Stimulated activated naive B cell treated with anti-CD40 and anti-IgM and Interleukin-4, amounts not matched to agents 10 μg/mL and 1 μg/mL and 100 μg/mL, for 72 hours (primary cell): ENCODE measurements around the gene CMTM7.
"Not testable (repeated sequence)": the region's sequence is repeated elsewhere in the genome, so short reads cannot be mapped to it uniquely, and the experiment has no call there.

ENCODE experiments used
- ATAC-seq, 2 donors: fragments of 150-1000 bp; cut with Tn5 transposase; replicated peaks; 2 replicates each; pipeline ENCODE4 v1.10.0; 2021; ENCODE audit warnings: moderate library complexity in 1 of 2
- DNase-seq: peaks from one replicate; pipeline ENCODE4 v3.0.0; 2021
- H3K27ac Mint-ChIP-seq: one replicate; pipeline ENCODE4 v1.8.0; 2022; ENCODE audit warnings: mild to moderate bottlenecking, mixed read lengths
- H3K27me3 Mint-ChIP-seq, 2 donors: one replicate each; pipeline ENCODE4 v1.8.0; 2022; ENCODE audit warnings: mixed read lengths in 2 of 2
- H3K36me3 Mint-ChIP-seq, 2 donors: one replicate each; pipeline ENCODE4 v1.8.0; 2022; ENCODE audit warnings: mixed read lengths in 2 of 2, mild to moderate bottlenecking in 1 of 2
- H3K4me1 Mint-ChIP-seq, 2 donors: one replicate each; pipeline ENCODE4 v1.8.0; 2022; ENCODE audit warnings: mixed read lengths in 2 of 2, mild to moderate bottlenecking in 1 of 2
- H3K4me3 Mint-ChIP-seq, 2 donors: one replicate each; pipeline ENCODE4 v1.8.0; 2022; ENCODE audit warnings: mild to moderate bottlenecking in 2 of 2, mixed read lengths in 2 of 2, moderate library complexity in 1 of 2
- H3K9me3 Mint-ChIP-seq, 2 donors: one replicate each; pipeline ENCODE4 v1.8.0; 2022; ENCODE audit warnings: mixed read lengths in 2 of 2, mild to moderate bottlenecking in 1 of 2

The CMTM7 gene

GRCh38 chr3:32460031-32460749 is 68.5 kb downstream of the CMTM7 start:
- no peaks in the 10 kb centered on the region for H3K27me3 Mint-ChIP-seq
- H3K27ac Mint-ChIP-seq: peak overlapping the region; percentile 84
- peaks cover 2 to 4% of the 10 kb centered on the region in 2 donors for H3K9me3 Mint-ChIP-seq
- peak; percentile 55 for DNase-seq
- H3K36me3 Mint-ChIP-seq: peaks cover 23 to 24% of the 10 kb centered on the region in 2 donors
- H3K4me1 Mint-ChIP-seq: peaks cover 39 to 56% of the 10 kb centered on the region in 2 donors
- peak; percentile 64 to 75 for ATAC-seq
- H3K4me3 Mint-ChIP-seq: peak overlapping the region; percentile 46 to 47

- H3K9me3 Mint-ChIP-seq, DNase-seq, H3K27me3 Mint-ChIP-seq, ATAC-seq: not testable (repeated sequence)
- Mint-ChIP-seq H3K4me3 (peak overlapping the region in 1 of 2 donors; percentile 45), H3K27ac (peak overlapping the region; percentile 84), H3K36me3 (peaks cover 26% of the 10 kb centered on the region in 2 donors), H3K4me1 (peaks cover 37 to 56% of the 10 kb centered on the region in 2 donors)
These were observed 69.3 kb downstream of the CMTM7 start for GRCh38 chr3:32460817-32461496.

GRCh38 chr3:32462191-32462986 is 70.7 kb downstream of the CMTM7 start:
- not testable (repeated sequence) for H3K27ac Mint-ChIP-seq, H3K4me3 Mint-ChIP-seq, ATAC-seq, H3K27me3 Mint-ChIP-seq, DNase-seq, H3K9me3 Mint-ChIP-seq
- Mint-ChIP-seq H3K4me1 (peaks cover 34 to 54% of the 10 kb centered on the region in 2 donors), H3K36me3 (peaks cover 28% of the 10 kb centered on the region in 2 donors)

GRCh38 chr3:32463415-32463814 is 71.8 kb downstream of the CMTM7 start:
- not testable (repeated sequence) for H3K27ac Mint-ChIP-seq, ATAC-seq, DNase-seq, H3K4me3 Mint-ChIP-seq, H3K9me3 Mint-ChIP-seq, H3K27me3 Mint-ChIP-seq
- Mint-ChIP-seq H3K36me3 (peaks cover 22 to 25% of the 10 kb centered on the region in 2 donors), H3K4me1 (peaks cover 30 to 55% of the 10 kb centered on the region in 2 donors)

- Mint-ChIP-seq H3K36me3 (peaks cover 34 to 37% of the 10 kb centered on the region in 2 donors), H3K4me1 (peaks cover 41 to 61% of the 10 kb centered on the region in 2 donors)
- not testable (repeated sequence) for H3K27ac Mint-ChIP-seq, ATAC-seq, DNase-seq, H3K9me3 Mint-ChIP-seq, H3K27me3 Mint-ChIP-seq, H3K4me3 Mint-ChIP-seq
These were observed 73.1 kb downstream of the CMTM7 start for GRCh38 chr3:32464726-32465125.

- not testable (repeated sequence) for ATAC-seq, DNase-seq, H3K27me3 Mint-ChIP-seq, H3K9me3 Mint-ChIP-seq
- Mint-ChIP-seq H3K4me3 (peak overlapping the region; percentile 12 to 26), H3K36me3 (peaks cover 49% of the 10 kb centered on the region in 2 donors), H3K4me1 (peaks cover 43 to 68% of the 10 kb centered on the region in 2 donors), H3K27ac (peak overlapping the region; percentile 56)
These were observed 75.2 kb downstream of the CMTM7 start for GRCh38 chr3:32466808-32467207.

- ATAC-seq (peak; percentile 71 to 73), DNase-seq (peak; percentile 66)
- peak overlapping the region; percentile 49 for H3K27ac Mint-ChIP-seq
- peaks cover 45 to 71% of the 10 kb centered on the region in 2 donors for H3K4me1 Mint-ChIP-seq
- peaks cover 52% of the 10 kb centered on the region in 2 donors for H3K36me3 Mint-ChIP-seq
- no peaks in the 10 kb centered on the region for H3K27me3 Mint-ChIP-seq
- no peaks in the 10 kb centered on the region for H3K9me3 Mint-ChIP-seq
- peak overlapping the region; percentile 42 to 73 for H3K4me3 Mint-ChIP-seq
These were observed 75.8 kb downstream of the CMTM7 start for GRCh38 chr3:32467333-32468070.

- no peaks in the 10 kb centered on the region for H3K9me3 Mint-ChIP-seq
- ATAC-seq (peak; percentile 29 to 33), DNase-seq (no peak)
- peaks cover 67 to 69% of the 10 kb centered on the region in 2 donors for H3K36me3 Mint-ChIP-seq
- H3K4me3 Mint-ChIP-seq: peak overlapping the region in 1 of 2 donors; percentile 42
- H3K4me1 Mint-ChIP-seq: peaks cover 54 to 86% of the 10 kb centered on the region in 2 donors
- no peaks in the 10 kb centered on the region for H3K27me3 Mint-ChIP-seq
- peak overlapping the region; percentile 62 for H3K27ac Mint-ChIP-seq
These were observed 77.7 kb downstream of the CMTM7 start for GRCh38 chr3:32469151-32469874.

GRCh38 chr3:32470362-32470761 is 78.7 kb downstream of the CMTM7 start:
- Mint-ChIP-seq H3K27me3 (no peaks in the 10 kb centered on the region), H3K9me3 (no peaks in the 10 kb centered on the region), H3K4me1 (peaks cover 52 to 85% of the 10 kb centered on the region in 2 donors), H3K4me3 (no peak overlapping the region), H3K27ac (peak overlapping the region; percentile 82), H3K36me3 (peaks cover 68 to 73% of the 10 kb centered on the region in 2 donors)
- DNase-seq: no peak
- ATAC-seq: no peak

GRCh38 chr3:32471246-32471645 is 79.6 kb downstream of the CMTM7 start:
- ATAC-seq (no peak), DNase-seq (no peak)
- Mint-ChIP-seq H3K36me3 (peaks cover 62 to 67% of the 10 kb centered on the region in 2 donors), H3K27me3 (no peaks in the 10 kb centered on the region), H3K27ac (peak overlapping the region; percentile 82), H3K4me1 (peaks cover 48 to 79% of the 10 kb centered on the region in 2 donors), H3K9me3 (no peaks in the 10 kb centered on the region), H3K4me3 (no peak overlapping the region)

- H3K4me1 Mint-ChIP-seq: peaks cover 52 to 81% of the 10 kb centered on the region in 2 donors
- peaks cover 65 to 70% of the 10 kb centered on the region in 2 donors for H3K36me3 Mint-ChIP-seq
- DNase-seq, H3K27me3 Mint-ChIP-seq, H3K9me3 Mint-ChIP-seq, ATAC-seq, H3K4me3 Mint-ChIP-seq: not testable (repeated sequence)
- peak overlapping the region; percentile 28 for H3K27ac Mint-ChIP-seq
These were observed 80.5 kb downstream of the CMTM7 start for GRCh38 chr3:32472151-32472550.

GRCh38 chr3:32474201-32474600 is 82.5 kb downstream of the CMTM7 start:
- peaks cover 72 to 77% of the 10 kb centered on the region in 2 donors for H3K36me3 Mint-ChIP-seq

GRCh38 chr3:32480604-32481003 is 89.0 kb downstream of the CMTM7 start:
- H3K27ac Mint-ChIP-seq: peak overlapping the region; percentile 16
- DNase-seq: no peak
- no peak overlapping the region for H3K4me3 Mint-ChIP-seq
- H3K9me3 Mint-ChIP-seq: peaks cover 3 to 8% of the 10 kb centered on the region in 2 donors
- H3K36me3 Mint-ChIP-seq: peaks cover 67 to 74% of the 10 kb centered on the region in 2 donors
- no peak for ATAC-seq
- H3K4me1 Mint-ChIP-seq: peaks cover 36 to 71% of the 10 kb centered on the region in 2 donors
- H3K27me3 Mint-ChIP-seq: no peaks in the 10 kb centered on the region

More at GRCh38 chr3:32474201-32474600, 82.5 kb downstream of the CMTM7 start:
- Mint-ChIP-seq H3K4me3 (no peak overlapping the region), H3K27ac (no peak overlapping the region), H3K27me3 (no peaks in the 10 kb centered on the region), H3K9me3 (peaks cover 0 to 1% of the 10 kb centered on the region in 2 donors), H3K4me1 (peaks cover 49 to 84% of the 10 kb centered on the region in 2 donors)
- ATAC-seq: no peak
- DNase-seq: no peak
